Neutrophil (primary cell): ENCODE data around the gene ARHGEF4.

Experiments
- H3K27ac ChIP-seq: fragments of 200-600 bp; sonication (generic); 2 replicates; pipeline ENCODE4 v1.5.1; 2016; ENCODE audit warnings: mild to moderate bottlenecking, moderate library complexity
- H3K27me3 ChIP-seq: fragments of 200-600 bp; sonication (generic); 2 replicates; pipeline ENCODE4 v1.6.0; 2016; ENCODE audit warnings: mild to moderate bottlenecking
- H3K36me3 ChIP-seq: fragments of 200-600 bp; sonication (generic); 2 replicates; pipeline ENCODE4 v1.5.1; 2017
- H3K4me1 ChIP-seq, 2 experiments: fragments of 200-600 bp in 1 of 2; sonication (generic) in 1 of 2; 1 replicate in 1 of 2; 2 replicates in 1 of 2; pipeline versions ENCODE4 v1.5.1 to v1.6.1; 2013 to 2016; ENCODE audit warnings: low read depth in 1 of 2, low read length in 1 of 2, mild to moderate bottlenecking in 1 of 2, moderate library complexity in 1 of 2; ENCODE audit not compliant: control insufficient read depth in 1 of 2, insufficient read depth in 1 of 2
- H3K4me3 ChIP-seq, 2 experiments: fragments of 200-600 bp in 1 of 2; sonication (generic) in 1 of 2; 1 replicate in 1 of 2; 2 replicates in 1 of 2; pipeline ENCODE4 v1.5.1; 2013 to 2016; ENCODE audit warnings: low read depth in 1 of 2, low read length in 1 of 2, mild to moderate bottlenecking in 1 of 2, moderate library complexity in 1 of 2
- H3K9me3 ChIP-seq: fragments of 200-600 bp; sonication (generic); 2 replicates; pipeline ENCODE4 v1.5.1; 2016
- TF ChIP-seq, protein P1 (sequence below): fragments of 200-600 bp; sonication (generic); IDR thresholded peaks from 2 replicates; pipeline ENCODE4 v1.5.1; 2016; ENCODE audit warnings: antibody characterized with exemption

Gene ARHGEF4

DNA sequence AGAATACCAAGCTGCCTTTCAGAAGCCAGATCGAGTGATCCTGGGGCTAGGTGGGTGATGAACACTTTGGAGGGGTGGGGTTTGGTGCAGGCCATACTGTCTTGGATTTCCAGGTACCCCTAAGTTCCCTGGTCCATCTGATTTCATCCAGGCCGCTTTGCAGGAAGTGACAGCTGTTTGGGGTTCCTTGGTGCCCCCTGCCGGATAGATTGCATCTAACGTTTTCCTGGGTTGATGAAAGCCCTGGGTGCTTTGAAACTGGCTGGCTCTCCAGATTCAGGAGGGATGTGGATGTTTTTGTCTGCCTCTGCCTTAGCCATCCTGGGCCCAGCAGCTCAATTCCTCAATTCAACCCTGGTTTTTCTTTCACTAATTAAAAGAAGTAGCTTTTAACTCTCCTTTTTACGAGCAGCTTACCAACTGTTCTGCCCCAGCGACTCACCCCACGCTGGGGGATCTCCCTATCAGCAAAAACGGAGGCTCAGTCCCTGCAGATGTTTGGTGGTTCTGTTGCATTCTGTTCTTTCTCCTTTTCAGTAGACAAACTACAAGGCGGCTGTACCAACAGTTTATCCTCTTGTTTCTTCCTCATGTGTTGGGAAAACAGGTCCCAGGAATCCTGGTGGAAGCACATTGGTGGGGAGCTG is 37.1 kb downstream of the ARHGEF4 start:
- TF ChIP-seq, protein P1, sequence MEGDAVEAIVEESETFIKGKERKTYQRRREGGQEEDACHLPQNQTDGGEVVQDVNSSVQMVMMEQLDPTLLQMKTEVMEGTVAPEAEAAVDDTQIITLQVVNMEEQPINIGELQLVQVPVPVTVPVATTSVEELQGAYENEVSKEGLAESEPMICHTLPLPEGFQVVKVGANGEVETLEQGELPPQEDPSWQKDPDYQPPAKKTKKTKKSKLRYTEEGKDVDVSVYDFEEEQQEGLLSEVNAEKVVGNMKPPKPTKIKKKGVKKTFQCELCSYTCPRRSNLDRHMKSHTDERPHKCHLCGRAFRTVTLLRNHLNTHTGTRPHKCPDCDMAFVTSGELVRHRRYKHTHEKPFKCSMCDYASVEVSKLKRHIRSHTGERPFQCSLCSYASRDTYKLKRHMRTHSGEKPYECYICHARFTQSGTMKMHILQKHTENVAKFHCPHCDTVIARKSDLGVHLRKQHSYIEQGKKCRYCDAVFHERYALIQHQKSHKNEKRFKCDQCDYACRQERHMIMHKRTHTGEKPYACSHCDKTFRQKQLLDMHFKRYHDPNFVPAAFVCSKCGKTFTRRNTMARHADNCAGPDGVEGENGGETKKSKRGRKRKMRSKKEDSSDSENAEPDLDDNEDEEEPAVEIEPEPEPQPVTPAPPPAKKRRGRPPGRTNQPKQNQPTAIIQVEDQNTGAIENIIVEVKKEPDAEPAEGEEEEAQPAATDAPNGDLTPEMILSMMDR, result no peak
- Histone ChIP-seq H3K4me3 (no peak overlapping the region), H3K4me1 (peaks cover 0 to 3% of the 10 kb centered on the region in 2 experiments), H3K9me3 (no peaks in the 10 kb centered on the region), H3K36me3 (no peaks in the 10 kb centered on the region), H3K27ac (no peak overlapping the region), H3K27me3 (no peaks in the 10 kb centered on the region)

DNA sequence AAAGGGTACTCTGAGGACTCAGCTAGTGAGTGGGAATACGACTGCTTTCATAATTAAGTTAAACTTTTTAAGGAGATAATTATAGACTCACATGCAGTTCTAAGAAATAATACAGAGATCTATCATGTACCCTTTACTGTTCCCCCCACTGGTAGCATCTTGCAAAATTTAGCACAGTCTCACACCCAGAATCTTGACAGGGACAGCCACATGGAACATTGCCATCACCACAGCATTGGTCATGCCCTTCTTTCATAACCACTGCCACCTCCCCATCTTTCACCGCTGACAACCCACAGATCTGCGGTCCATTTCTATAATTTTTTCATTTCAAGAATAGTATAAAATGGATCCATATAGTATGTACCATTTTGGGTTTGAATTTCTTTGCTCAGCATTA is 37.8 kb downstream of the ARHGEF4 start:
- Histone ChIP-seq H3K4me3 (no peak overlapping the region), H3K27me3 (no peaks in the 10 kb centered on the region), H3K27ac (no peak overlapping the region), H3K9me3 (no peaks in the 10 kb centered on the region), H3K36me3 (no peaks in the 10 kb centered on the region), H3K4me1 (no peaks in the 10 kb centered on the region)
- TF ChIP-seq, protein P1, result no peak

DNA sequence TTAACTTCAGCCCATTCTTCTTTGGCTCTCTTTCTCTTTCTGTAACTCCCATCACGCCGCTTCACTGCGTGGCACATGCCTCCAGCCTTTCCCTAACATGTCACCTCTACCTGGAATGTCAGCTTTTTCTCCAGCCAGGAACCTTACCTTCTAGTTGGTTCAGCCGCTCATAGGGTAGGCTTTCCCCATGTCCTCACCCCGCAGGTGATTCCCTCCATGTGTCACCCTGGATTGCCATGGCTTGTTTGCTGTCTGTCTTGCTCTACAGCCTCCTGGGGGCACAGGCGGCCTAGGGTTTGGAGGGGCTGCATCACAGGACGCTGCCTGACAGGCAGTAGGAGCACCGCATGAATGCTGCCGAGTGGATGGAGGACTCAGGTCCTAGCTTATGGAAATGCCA is 39.2 kb downstream of the ARHGEF4 start:
- H3K27ac ChIP-seq, result no peak overlapping the region
- H3K27me3 ChIP-seq, result no peaks in the 10 kb centered on the region
- H3K4me1 ChIP-seq, result no peaks in the 10 kb centered on the region
- H3K9me3 ChIP-seq, result no peaks in the 10 kb centered on the region
- H3K36me3 ChIP-seq, result no peaks in the 10 kb centered on the region
- TF ChIP-seq, protein P1, result no peak
- H3K4me3 ChIP-seq, result no peak overlapping the region

DNA sequence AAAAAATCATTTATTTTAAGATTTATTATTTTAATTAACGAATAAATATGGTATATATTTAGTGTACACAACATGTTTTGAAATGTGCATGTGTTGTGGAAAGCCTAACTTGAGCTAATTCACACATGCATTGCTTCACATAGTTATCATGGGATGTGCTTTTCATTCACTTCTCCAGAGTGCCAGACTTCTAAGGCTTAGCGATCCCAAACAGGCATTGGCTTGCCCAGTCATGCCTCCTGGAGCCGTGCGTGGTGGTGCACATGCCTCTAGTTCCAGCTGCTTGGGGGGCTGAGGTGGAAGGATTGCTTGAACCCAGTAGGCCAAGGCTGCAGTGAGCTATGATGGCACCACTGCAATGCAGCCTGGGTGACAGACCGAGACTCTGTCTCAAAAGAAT is 40.5 kb downstream of the ARHGEF4 start:
- Histone ChIP-seq H3K36me3 (no peaks in the 10 kb centered on the region), H3K27me3 (no peaks in the 10 kb centered on the region), H3K4me1 (no peaks in the 10 kb centered on the region), H3K27ac (no peak overlapping the region), H3K9me3 (no peaks in the 10 kb centered on the region), H3K4me3 (no peak overlapping the region)
- TF ChIP-seq, protein P1, result no peak

DNA sequence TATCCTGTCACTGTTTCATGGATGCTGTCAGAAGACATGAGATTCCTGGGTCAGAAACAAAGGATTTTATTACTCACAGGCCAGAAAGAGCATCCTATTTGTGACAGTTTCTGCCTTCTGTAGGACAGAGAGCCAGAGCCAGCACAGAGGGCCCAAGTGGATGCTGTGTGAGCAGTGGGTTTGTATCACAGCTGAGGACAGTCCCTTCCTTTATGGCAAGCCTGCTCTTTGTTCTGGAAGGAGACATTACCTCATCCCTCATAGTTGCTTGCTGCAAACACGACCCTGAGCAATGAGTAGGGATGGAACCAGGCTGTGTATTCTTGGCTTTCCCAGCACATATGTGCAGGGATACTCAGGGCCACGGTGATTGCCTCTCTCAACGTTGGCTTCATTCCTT is 41.6 kb downstream of the ARHGEF4 start:
- TF ChIP-seq, protein P1, result no peak
- Histone ChIP-seq H3K4me1 (no peaks in the 10 kb centered on the region), H3K27me3 (no peaks in the 10 kb centered on the region), H3K9me3 (no peaks in the 10 kb centered on the region), H3K27ac (no peak overlapping the region), H3K4me3 (no peak overlapping the region), H3K36me3 (no peaks in the 10 kb centered on the region)
